Panc1 (cell line): ENCODE measurements around the gene PDE12. TPM values are rescaled to one million over a fixed set of nuclear protein-coding genes. Genes with fewer than 3 reads are reported as not detected.

ENCODE experiments used
- ATAC-seq: fragments of 200-7000 bp; cut with Tn5 transposase; 2 replicates; pipeline ENCODE4 v1.9.1; 2020; ENCODE audit warnings: mild to moderate bottlenecking, moderate library complexity
- BruUV-seq: library from RNA; stranded (reverse); fragments of 400-500 nt; replicated peaks from 2 replicates; lab custom pipeline; 2021; lab: Mats Ljungman, UMichigan
- CTCF ChIA-PET: fragments of 300-600 bp; sonication (Branson Sonifier 250); formaldehyde crosslinking; loops from one replicate; lab custom pipeline; 2022; ENCODE audit warnings: antibody characterized with exemption; lab: Charles Lee
- POLR2A ChIA-PET: fragments of 300-600 bp; sonication (Branson Sonifier 250); formaldehyde crosslinking; loops from one replicate; lab custom pipeline; 2022; ENCODE audit warnings: antibody characterized with exemption; lab: Charles Lee
- DNase-seq: peaks from one replicate; pipeline ENCODE4 v3.0.0-alpha.2; 2010; ENCODE audit warnings: low read depth, low spot score
- H3K27ac ChIP-seq: 2 replicates; pipeline ENCODE4 v1.5.1; 2011; ENCODE audit warnings: mild to moderate bottlenecking, low read length, inconsistent platforms
- H3K27me3 ChIP-seq: fragments of 200-500 bp; sonication (Bioruptor generic); 2 replicates; pipeline ENCODE4 v1.6.0; 2014; ENCODE audit warnings: low read length, inconsistent platforms; ENCODE audit not compliant: control insufficient read depth, insufficient read depth
- H3K36me3 ChIP-seq: fragments of 200-500 bp; sonication (Bioruptor generic); 2 replicates; pipeline ENCODE4 v1.5.1; 2014; ENCODE audit warnings: inconsistent platforms, mild to moderate bottlenecking, low read length, moderate library complexity; ENCODE audit not compliant: control insufficient read depth, insufficient read depth
- H3K4me1 ChIP-seq: 2 replicates; pipeline ENCODE4 v1.5.1; 2011; ENCODE audit warnings: inconsistent platforms, mild to moderate bottlenecking, low read length, moderate library complexity; ENCODE audit not compliant: control insufficient read depth, insufficient read depth
- H3K4me3 ChIP-seq, 2 experiments: 2 replicates each; pipeline ENCODE4 v1.5.1; 2011 to 2012; ENCODE audit warnings: low read depth in 2 of 2, low read length in 2 of 2, mild to moderate bottlenecking in 2 of 2, inconsistent platforms in 1 of 2, moderate library complexity in 1 of 2
- H3K9me3 ChIP-seq: fragments of 200-500 bp; sonication (Bioruptor generic); 2 replicates; pipeline ENCODE4 v1.5.1; 2014; ENCODE audit warnings: low read depth, mild to moderate bottlenecking, inconsistent platforms, low read length, moderate library complexity; ENCODE audit not compliant: control insufficient read depth, insufficient read depth
- CTCF ChIP-seq: fragments of 450-650 bp; IDR thresholded peaks from 2 replicates; pipeline ENCODE4 v1.5.1; 2017; ENCODE audit warnings: mild to moderate bottlenecking
- POLR2AphosphoS5 ChIP-seq: IDR thresholded peaks from 2 replicates; pipeline ENCODE4 v1.6.1; 2012; ENCODE audit warnings: mild to moderate bottlenecking, low read depth, low read length, moderate library complexity
- REST ChIP-seq, 2 experiments: IDR thresholded peaks; 2 replicates each; pipeline ENCODE4 v1.6.1; 2011 to 2012; ENCODE audit warnings: low read depth in 2 of 2, control low read depth in 1 of 2, low read length in 1 of 2, mild to moderate bottlenecking in 1 of 2, moderate library complexity in 1 of 2; ENCODE audit not compliant: insufficient read depth in 1 of 2
- SIN3A ChIP-seq: IDR thresholded peaks from 2 replicates; pipeline ENCODE4 v1.6.1; 2012; ENCODE audit warnings: low read depth, mild to moderate bottlenecking, low read length, moderate library complexity, borderline replicate concordance; ENCODE audit not compliant: insufficient read depth
- TCF7L2 ChIP-seq: IDR thresholded peaks from 2 replicates; pipeline ENCODE4 v1.6.1; 2011; ENCODE audit warnings: mild to moderate bottlenecking, low read depth, low read length, inconsistent platforms
- in situ Hi-C: cut with HindIII; loops from 2 replicates; pipeline ENCODE4 v1.10.0; 2016; ENCODE audit warnings: low sequenced_read_pairs, low pct_unique_long_range_greater_than_20kb
- intact Hi-C: fragments of 100-400 bp; cut with micrococcal nuclease; formaldehyde crosslinking; loops from one replicate; pipeline ENCODE4 v1.10.0; 2022; ENCODE audit not compliant: unreplicated experiment
- total RNA-seq: library from RNA; stranded (reverse); gene quantifications from one replicate; pipeline ENCODE4 v1.2.1, GENCODE V29; 2021; ENCODE audit not compliant: unreplicated experiment

Gene PDE12
- total RNA-seq, 1 experiment from 2014 or later = 22.8 TPM

DNA sequence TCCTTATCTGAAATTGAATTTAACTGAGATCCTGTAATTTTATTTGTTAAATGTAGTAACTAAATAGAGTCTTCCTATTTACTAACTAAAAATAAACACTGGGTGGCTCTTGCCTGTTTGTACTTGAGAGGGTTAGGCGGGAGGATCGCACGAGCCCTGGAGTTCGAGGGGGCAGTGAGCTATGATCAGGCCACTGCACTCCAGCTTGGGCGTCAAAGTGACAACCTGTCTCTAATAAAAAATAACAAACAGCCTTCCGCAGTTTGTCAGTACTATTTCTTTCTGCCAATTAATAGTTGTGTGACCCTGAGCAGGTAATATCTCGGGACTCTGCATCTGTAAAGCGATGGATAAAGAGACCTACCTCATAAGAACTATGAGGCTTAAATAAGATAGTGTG lies 768 bp upstream of the PDE12 start:
- no peaks in the 10 kb centered on the region for H3K27me3 ChIP-seq
- POLR2A ChIA-PET = no interaction called here
- peaks cover 4% of the 10 kb centered on the region; the same call in 1 of the 2 replicates for H3K4me1 ChIP-seq
- H3K4me3 ChIP-seq = peak overlapping the region; percentile 67 to 85
- DNase-seq (no peak), ATAC-seq (no peak; the same call in 1 of the 2 replicates)
- H3K36me3 ChIP-seq = no peaks in the 10 kb centered on the region; the same call in 1 of the 2 replicates
- intact Hi-C loops = loop anchor here (10.0 kb wide), 1 partner anchor 151 kb away; no protein-coding TSS in a partner anchor
- TSS peak; percentile 99 for BruUV-seq
- in situ Hi-C loops = no loop called here
- H3K9me3 ChIP-seq = no peaks in the 10 kb centered on the region
- TF ChIP-seq SIN3A (no peak), TCF7L2 (no peak), POLR2AphosphoS5 (no peak), REST (IDR thresholded peaks at IDR 0.05; ENCODE audit: insufficient read depth in 1 of 2, low read depth in 2 of 2, low read length in 1 of 2) (no peak), CTCF (no peak)
- H3K27ac ChIP-seq = peak overlapping the region; percentile 97
- CTCF ChIA-PET = no interaction called here

GRCh38 chr3:57556459-57557084 lies 498 bp downstream of the PDE12 start:
- no TSS peak for BruUV-seq

More at GRCh38 chr3:57556459-57557084, 498 bp downstream of the PDE12 start:
- peaks cover 10% of the 10 kb centered on the region for H3K36me3 ChIP-seq
- DNase-seq (no peak), ATAC-seq (peak; percentile 67)
- peak overlapping the region; percentile 97 for H3K27ac ChIP-seq
- H3K4me3 ChIP-seq = peak overlapping the region; percentile 67 to 85
- H3K27me3 ChIP-seq = no peaks in the 10 kb centered on the region
- POLR2A ChIA-PET = no interaction called here
- no peaks in the 10 kb centered on the region for H3K9me3 ChIP-seq
- H3K4me1 ChIP-seq = peaks cover 4% of the 10 kb centered on the region; the same call in 1 of the 2 replicates
- intact Hi-C loops = loop anchor here (10.0 kb wide), 1 partner anchor 152 kb away; no protein-coding TSS in a partner anchor
- CTCF ChIA-PET = no interaction called here
- TF ChIP-seq TCF7L2 (no peak), REST (IDR thresholded peaks at IDR 0.05; ENCODE audit: insufficient read depth in 1 of 2, low read depth in 2 of 2, low read length in 1 of 2) (no peak), SIN3A (no peak), POLR2AphosphoS5 (no peak), CTCF (no peak)
- in situ Hi-C loops = no loop called here
